Osteocyte (in vitro differentiated cells): ENCODE data around the gene EFCAB8. TPM values are rescaled to one million over a fixed set of nuclear protein-coding genes. Genes with fewer than 3 reads are reported as not detected.

Experiments used
- DNase-seq: peaks from one replicate; pipeline ENCODE4 v3.0.0; 2021; ENCODE audit warnings: mixed read lengths; ENCODE audit not compliant: unreplicated experiment; ENCODE audit errors: extremely low spot score
- H3K27ac Mint-ChIP-seq: one replicate; pipeline ENCODE4 v1.8.0; 2021; ENCODE audit warnings: mild to moderate bottlenecking, mixed read lengths; ENCODE audit not compliant: unreplicated experiment
- H3K27me3 Mint-ChIP-seq: one replicate; pipeline ENCODE4 v1.8.0; 2021; ENCODE audit warnings: mixed read lengths; ENCODE audit not compliant: unreplicated experiment
- H3K36me3 Mint-ChIP-seq: one replicate; pipeline ENCODE4 v1.8.0; 2021; ENCODE audit warnings: mixed read lengths; ENCODE audit not compliant: unreplicated experiment
- H3K4me1 Mint-ChIP-seq: one replicate; pipeline ENCODE4 v1.8.0; 2021; ENCODE audit warnings: mixed read lengths; ENCODE audit not compliant: unreplicated experiment
- H3K4me3 Mint-ChIP-seq: one replicate; pipeline ENCODE4 v1.8.0; 2021; ENCODE audit warnings: mild to moderate bottlenecking, moderate library complexity, mixed read lengths; ENCODE audit not compliant: unreplicated experiment
- H3K9me3 Mint-ChIP-seq: one replicate; pipeline ENCODE4 v1.8.0; 2021; ENCODE audit warnings: mixed read lengths; ENCODE audit not compliant: unreplicated experiment
- CTCF ChIP-seq: fragments of 200-600 bp; sonication (generic); IDR thresholded peaks from 2 replicates; pipeline ENCODE4 v1.5.0; 2021; ENCODE audit warnings: antibody characterized with exemption, mild to moderate bottlenecking, moderate library complexity
- total RNA-seq: library from RNA; stranded (reverse); gene quantifications from 2 replicates; pipeline ENCODE4 v1.2.1, GENCODE V29; 2021

The EFCAB8 gene
- total RNA-seq, 1 donor from 2014 or later = 0.64 TPM

GRCh38 chr20:32883081-32883480 is 24.4 kb downstream of the EFCAB8 start:
- H3K27me3 Mint-ChIP-seq = no peaks in the 10 kb centered on the region
- TF ChIP-seq CTCF = no peak
- no peak overlapping the region for H3K4me3 Mint-ChIP-seq
- DNase-seq = no peak
- H3K27ac Mint-ChIP-seq = no peak overlapping the region
- H3K9me3 Mint-ChIP-seq = no peaks in the 10 kb centered on the region
- no peaks in the 10 kb centered on the region for H3K4me1 Mint-ChIP-seq
- H3K36me3 Mint-ChIP-seq = no peaks in the 10 kb centered on the region

- no peak for TF ChIP-seq CTCF
- Mint-ChIP-seq H3K4me3 (no peak overlapping the region), H3K27ac (no peak overlapping the region), H3K36me3 (no peaks in the 10 kb centered on the region), H3K9me3 (no peaks in the 10 kb centered on the region), H3K4me1 (no peaks in the 10 kb centered on the region), H3K27me3 (no peaks in the 10 kb centered on the region)
- no peak for DNase-seq
Observed at GRCh38 chr20:32885185-32885584, 26.5 kb downstream of the EFCAB8 start.

GRCh38 chr20:32885952-32886351 is 27.2 kb downstream of the EFCAB8 start:
- H3K36me3 Mint-ChIP-seq = no peaks in the 10 kb centered on the region

GRCh38 chr20:32886652-32887051 is 27.9 kb downstream of the EFCAB8 start:
- DNase-seq = no peak
- no peak for TF ChIP-seq CTCF
- no peak overlapping the region for H3K27ac Mint-ChIP-seq
- no peaks in the 10 kb centered on the region for H3K27me3 Mint-ChIP-seq
- no peaks in the 10 kb centered on the region for H3K9me3 Mint-ChIP-seq
- no peak overlapping the region for H3K4me3 Mint-ChIP-seq
- no peaks in the 10 kb centered on the region for H3K36me3 Mint-ChIP-seq
- no peaks in the 10 kb centered on the region for H3K4me1 Mint-ChIP-seq

More at GRCh38 chr20:32885952-32886351, 27.2 kb downstream of the EFCAB8 start:
- no peak for TF ChIP-seq CTCF
- Mint-ChIP-seq H3K4me1 (no peaks in the 10 kb centered on the region), H3K27me3 (no peaks in the 10 kb centered on the region), H3K27ac (no peak overlapping the region), H3K4me3 (no peak overlapping the region), H3K9me3 (no peaks in the 10 kb centered on the region)
- no peak for DNase-seq

GRCh38 chr20:32887492-32887891 is 28.8 kb downstream of the EFCAB8 start:
- H3K9me3 Mint-ChIP-seq = no peaks in the 10 kb centered on the region
- H3K36me3 Mint-ChIP-seq = no peaks in the 10 kb centered on the region
- H3K27ac Mint-ChIP-seq = no peak overlapping the region
- H3K27me3 Mint-ChIP-seq = no peaks in the 10 kb centered on the region
- no peak for DNase-seq
- H3K4me3 Mint-ChIP-seq = no peak overlapping the region
- no peaks in the 10 kb centered on the region for H3K4me1 Mint-ChIP-seq
- TF ChIP-seq CTCF = no peak
